CD4-positive, alpha-beta T cell (primary cell): ENCODE measurements around the gene TMEM144. TPM values are rescaled to one million over a fixed set of nuclear protein-coding genes. Genes with fewer than 3 reads are reported as not detected.

Experiments
- ATAC-seq: fragments of 200-7000 bp; cut with Tn5 transposase; one replicate; pipeline ENCODE4 v1.10.0; 2022; ENCODE audit warnings: mild to moderate bottlenecking; ENCODE audit not compliant: poor library complexity
- CTCF ChIA-PET: fragments of 350-600 bp; sonication (Branson Sonifier 250); formaldehyde crosslinking; loops from one replicate; lab custom pipeline; 2021; ENCODE audit warnings: antibody characterized with exemption, inconsistent platforms; lab: Charles Lee
- POLR2A ChIA-PET: fragments of 350-600 bp; sonication (Branson Sonifier 250); formaldehyde crosslinking; loops from one replicate; lab custom pipeline; 2021; ENCODE audit warnings: antibody characterized with exemption, inconsistent platforms; lab: Charles Lee
- DNase-seq, 14 experiments: peaks; one replicate each; pipeline ENCODE4 v3.0.0-alpha.2; 2013 to 2020; ENCODE audit warnings: mixed read lengths in 2 of 14
- H3K27ac ChIP-seq, 2 donors: one replicate each; pipeline versions ENCODE4 v1.5.1 to v1.7.0; 2013; ENCODE audit warnings: low read length in 2 of 2, low read depth in 1 of 2, mild to moderate bottlenecking in 1 of 2
- H3K27me3 ChIP-seq, 2 experiments: 1 replicate in 1 of 2; 2 replicates in 1 of 2; pipeline versions ENCODE4 v1.6.1 to v1.7.0; 2013; ENCODE audit warnings: low read length in 2 of 2, control low read depth in 1 of 2, mild to moderate bottlenecking in 1 of 2, moderate library complexity in 1 of 2; ENCODE audit not compliant: insufficient read depth in 2 of 2, control insufficient read depth in 1 of 2
- H3K36me3 ChIP-seq: one replicate; pipeline ENCODE4 v1.6.1; 2013; ENCODE audit warnings: low read length, control low read depth; ENCODE audit not compliant: insufficient read depth
- H3K4me1 ChIP-seq: one replicate; pipeline ENCODE4 v1.6.1; 2013; ENCODE audit warnings: low read length, control low read depth; ENCODE audit not compliant: insufficient read depth
- H3K4me3 ChIP-seq: one replicate; pipeline ENCODE4 v1.5.1; 2013; ENCODE audit warnings: mild to moderate bottlenecking, low read length, moderate library complexity
- H3K9me3 ChIP-seq, 2 experiments: 1 replicate in 1 of 2; 2 replicates in 1 of 2; pipeline versions ENCODE4 v1.6.1 to v1.7.0; 2013; ENCODE audit warnings: low read length in 2 of 2, mild to moderate bottlenecking in 2 of 2, control low read depth in 1 of 2, moderate library complexity in 1 of 2; ENCODE audit not compliant: control insufficient read depth in 1 of 2, insufficient read depth in 1 of 2
- H3K27ac Mint-ChIP-seq: one replicate; pipeline ENCODE4 v1.8.0; 2020; ENCODE audit warnings: mixed read lengths
- H3K27me3 Mint-ChIP-seq: one replicate; pipeline ENCODE4 v1.8.0; 2021; ENCODE audit warnings: mixed read lengths
- H3K36me3 Mint-ChIP-seq: one replicate; pipeline ENCODE4 v1.8.0; 2021; ENCODE audit warnings: low read depth, mixed read lengths
- H3K4me1 Mint-ChIP-seq: one replicate; pipeline ENCODE4 v1.8.0; 2021; ENCODE audit warnings: low read depth, mixed read lengths
- H3K4me3 Mint-ChIP-seq: one replicate; pipeline ENCODE4 v1.8.0; 2020; ENCODE audit warnings: mild to moderate bottlenecking, mixed read lengths
- H3K9me3 Mint-ChIP-seq: one replicate; pipeline ENCODE4 v1.8.0; 2020; ENCODE audit warnings: mixed read lengths
- CTCF ChIP-seq: fragments of 200-600 bp; IDR thresholded peaks from one replicate; pipeline ENCODE4 v1.8.0; 2022; ENCODE audit warnings: antibody characterized with exemption, mild to moderate bottlenecking
- intact Hi-C, 2 experiments: fragments of 100-400 bp; cut with DNase I in 1 of 2; cut with micrococcal nuclease in 1 of 2; formaldehyde crosslinking; loops; one replicate each; pipeline versions ENCODE4 v1.15.1 to v1.9.0; 2023 to 2025; cut with DNase I, micrococcal nuclease
- total RNA-seq, 174 experiments: library from RNA in 2 of 174; stranded (reverse) in 2 of 174; gene quantifications; one replicate each; pipeline ENCODE4 v1.2.3 and lab custom pipeline; 2021 to 2026

TMEM144 gene
- total RNA-seq, 2 experiments from 2014 or later = 0.45 TPM; not detected in 1

GRCh38 chr4:158168606-158169005 lies 41.7 kb upstream of the TMEM144 start:
- POLR2A ChIA-PET = no interaction called here
- no peaks in the 10 kb centered on the region for H3K4me1 ChIP-seq
- no peak overlapping the region for H3K27ac Mint-ChIP-seq

GRCh38 chr4:158169506-158169905 lies 40.8 kb upstream of the TMEM144 start:
- Mint-ChIP-seq H3K9me3 (no peaks in the 10 kb centered on the region), H3K27ac (no peak overlapping the region), H3K4me3 (no peak overlapping the region), H3K27me3 (peaks cover 43% of the 10 kb centered on the region), H3K36me3 (no peaks in the 10 kb centered on the region), H3K4me1 (peaks cover 5% of the 10 kb centered on the region)
- Histone ChIP-seq H3K4me1 (no peaks in the 10 kb centered on the region), H3K27me3 (peaks cover 11 to 35% of the 10 kb centered on the region in 2 experiments), H3K4me3 (peak overlapping the region; percentile 33), H3K36me3 (no peaks in the 10 kb centered on the region), H3K9me3 (peaks cover 0 to 10% of the 10 kb centered on the region in 2 experiments), H3K27ac (no peak overlapping the region)
- TF ChIP-seq CTCF = no peak
- intact Hi-C loops = no loop called here
- no peak for ATAC-seq
- CTCF ChIA-PET = no interaction called here
- no peak for DNase-seq
- POLR2A ChIA-PET = no interaction called here

More at GRCh38 chr4:158168606-158169005, 41.7 kb upstream of the TMEM144 start:
- CTCF ChIA-PET = no interaction called here
- H3K27me3 Mint-ChIP-seq = peaks cover 39% of the 10 kb centered on the region
- H3K9me3 ChIP-seq = peaks cover 0 to 10% of the 10 kb centered on the region in 2 experiments
- H3K4me3 ChIP-seq = no peak overlapping the region
- H3K27ac ChIP-seq = no peak overlapping the region
- no peak for DNase-seq
- no peak for TF ChIP-seq CTCF
- H3K27me3 ChIP-seq = peaks cover 11 to 30% of the 10 kb centered on the region in 2 experiments
- no peaks in the 10 kb centered on the region for H3K36me3 Mint-ChIP-seq
- no peak overlapping the region for H3K4me3 Mint-ChIP-seq
- no peaks in the 10 kb centered on the region for H3K9me3 Mint-ChIP-seq
- no peaks in the 10 kb centered on the region for H3K36me3 ChIP-seq
- H3K4me1 Mint-ChIP-seq = peaks cover 5% of the 10 kb centered on the region
- no peak for ATAC-seq
- intact Hi-C loops = no loop called here

GRCh38 chr4:158169931-158170690 lies 40.2 kb upstream of the TMEM144 start:
- H3K4me1 Mint-ChIP-seq = peaks cover 5% of the 10 kb centered on the region
- CTCF ChIA-PET = no interaction called here
- intact Hi-C loops = no loop called here
- no peak overlapping the region for H3K4me3 Mint-ChIP-seq
- POLR2A ChIA-PET = no interaction called here
- Histone ChIP-seq H3K4me1 (no peaks in the 10 kb centered on the region), H3K27me3 (peaks cover 11 to 35% of the 10 kb centered on the region in 2 experiments), H3K27ac (no peak overlapping the region), H3K36me3 (no peaks in the 10 kb centered on the region), H3K4me3 (peak overlapping the region; percentile 33), H3K9me3 (peaks cover 0 to 10% of the 10 kb centered on the region in 2 experiments)
- TF ChIP-seq CTCF = no peak
- DNase-seq = no peak
- no peak overlapping the region for H3K27ac Mint-ChIP-seq
- peaks cover 43% of the 10 kb centered on the region for H3K27me3 Mint-ChIP-seq
- no peaks in the 10 kb centered on the region for H3K36me3 Mint-ChIP-seq
- H3K9me3 Mint-ChIP-seq = no peaks in the 10 kb centered on the region
- no peak for ATAC-seq
